MM.1S (cell line): ENCODE measurements around the gene RPS6KC1.

Source experiments
- EZH2 ChIP-seq: fragments of 300-600 bp; sonication (generic); optimal IDR thresholded peaks from 2 replicates; pipeline ENCODE3; 2017; ENCODE audit warnings: low read depth, mild to moderate bottlenecking, antibody characterized with exemption, low read length, mixed read lengths
- EZH2phosphoT487 ChIP-seq: fragments of 300-600 bp; sonication (generic); IDR thresholded peaks from 2 replicates; pipeline ENCODE4 v1.6.1; 2018; ENCODE audit warnings: antibody characterized with exemption, low read length
- TF ChIP-seq, protein P1 (sequence below): fragments of 300-600 bp; sonication (generic); IDR thresholded peaks from 2 replicates; pipeline ENCODE4 v1.5.1; 2016; ENCODE audit warnings: antibody characterized with exemption, low read length, mixed read lengths

DNA sequence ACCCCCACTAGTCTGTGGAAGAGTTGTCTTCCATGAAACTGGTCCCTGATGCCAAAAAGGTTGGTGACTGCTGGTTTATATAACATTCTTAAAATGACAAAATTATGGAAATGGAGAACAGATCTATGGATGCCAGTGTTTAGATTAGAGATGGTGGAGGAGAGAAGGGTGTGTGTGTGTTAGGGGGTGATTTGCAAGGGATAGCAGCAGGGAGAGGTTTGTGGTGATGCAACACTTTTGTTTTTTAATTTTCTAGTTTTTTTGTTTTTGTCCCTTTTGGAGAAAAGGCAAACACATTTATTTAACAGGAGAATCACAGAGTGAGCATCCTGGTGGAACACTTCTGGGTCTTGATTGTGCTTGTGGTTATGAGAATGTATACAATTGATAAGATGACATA, 143.8 kb downstream of the RPS6KC1 start:
- no peak for TF ChIP-seq EZH2
- TF ChIP-seq, protein P1, sequence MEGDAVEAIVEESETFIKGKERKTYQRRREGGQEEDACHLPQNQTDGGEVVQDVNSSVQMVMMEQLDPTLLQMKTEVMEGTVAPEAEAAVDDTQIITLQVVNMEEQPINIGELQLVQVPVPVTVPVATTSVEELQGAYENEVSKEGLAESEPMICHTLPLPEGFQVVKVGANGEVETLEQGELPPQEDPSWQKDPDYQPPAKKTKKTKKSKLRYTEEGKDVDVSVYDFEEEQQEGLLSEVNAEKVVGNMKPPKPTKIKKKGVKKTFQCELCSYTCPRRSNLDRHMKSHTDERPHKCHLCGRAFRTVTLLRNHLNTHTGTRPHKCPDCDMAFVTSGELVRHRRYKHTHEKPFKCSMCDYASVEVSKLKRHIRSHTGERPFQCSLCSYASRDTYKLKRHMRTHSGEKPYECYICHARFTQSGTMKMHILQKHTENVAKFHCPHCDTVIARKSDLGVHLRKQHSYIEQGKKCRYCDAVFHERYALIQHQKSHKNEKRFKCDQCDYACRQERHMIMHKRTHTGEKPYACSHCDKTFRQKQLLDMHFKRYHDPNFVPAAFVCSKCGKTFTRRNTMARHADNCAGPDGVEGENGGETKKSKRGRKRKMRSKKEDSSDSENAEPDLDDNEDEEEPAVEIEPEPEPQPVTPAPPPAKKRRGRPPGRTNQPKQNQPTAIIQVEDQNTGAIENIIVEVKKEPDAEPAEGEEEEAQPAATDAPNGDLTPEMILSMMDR, result no peak
- TF ChIP-seq EZH2phosphoT487, result no peak
